Hypothalamus (tissue), 51 donors: ENCODE data around the gene TVP23C.
"Not testable (repeated sequence)": the region's sequence is repeated elsewhere in the genome, so short reads cannot be mapped to it uniquely, and the experiment has no call there.

Source experiments
- DNase-seq, 51 donors: peaks; one replicate each; lab custom pipeline; 2025; lab: John Stamatoyannopoulos, UW

TVP23C gene

DNA sequence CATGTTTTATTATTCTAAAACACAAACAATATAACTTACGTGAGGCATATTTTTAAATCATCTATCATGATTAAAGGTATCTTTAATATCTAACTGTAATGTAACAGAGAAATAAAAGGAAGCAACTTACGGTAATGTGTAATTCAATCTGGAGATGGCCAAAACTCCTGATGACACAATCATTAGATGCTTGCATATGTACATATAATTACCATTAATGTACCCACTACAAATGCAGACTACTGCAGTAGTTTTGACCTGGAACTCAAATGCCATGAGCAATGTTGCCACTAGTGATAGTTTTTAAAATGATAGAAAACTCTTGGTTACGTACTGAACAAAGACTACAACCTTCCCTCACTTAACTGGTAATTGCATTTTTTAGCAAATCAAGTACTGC is 30.2 kb downstream of the TVP23C start:
- not testable (repeated sequence) for DNase-seq

DNA sequence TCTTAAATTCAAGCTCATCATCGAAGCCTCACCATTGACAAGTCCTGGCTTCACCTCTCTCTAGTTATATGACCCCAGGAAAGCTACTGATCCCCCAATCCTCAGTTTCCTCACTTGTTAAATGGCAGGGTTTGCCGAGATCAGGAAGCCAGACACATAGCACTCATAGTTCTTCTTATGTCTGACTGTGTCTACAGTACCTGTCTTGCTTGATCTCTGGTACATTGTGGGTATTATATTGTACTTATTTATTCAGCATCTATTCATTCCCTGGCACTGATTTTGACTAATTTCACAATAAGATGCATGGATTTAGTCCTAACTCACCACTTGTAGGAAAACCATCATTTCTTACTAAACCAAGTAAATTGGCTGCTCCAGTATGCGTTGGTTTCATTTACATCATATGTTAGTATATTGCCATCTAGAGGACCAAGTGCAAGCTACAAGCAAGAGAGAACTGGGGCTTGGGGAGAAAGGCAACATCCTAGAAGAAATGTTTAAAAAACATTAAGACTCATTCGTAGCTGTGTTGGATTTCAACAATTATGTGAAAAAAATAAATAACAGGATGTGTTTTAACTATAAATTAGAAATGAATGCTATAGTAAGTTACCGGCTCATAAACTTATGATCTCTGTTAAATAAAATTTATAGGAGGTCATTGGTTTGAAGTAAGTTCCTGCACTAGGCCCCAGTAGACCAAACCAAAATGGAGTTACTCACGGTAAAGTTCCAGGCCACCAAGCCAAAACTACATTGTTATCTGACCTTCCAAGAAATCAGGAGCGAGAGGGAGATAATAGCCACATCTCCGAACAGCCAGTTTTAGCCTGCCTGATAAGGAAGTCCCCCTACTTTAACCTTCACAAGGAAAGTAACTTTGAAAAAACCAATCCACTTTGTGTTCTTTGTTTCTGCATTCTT is 36.7 kb downstream of the TVP23C start:
- peak in 3 of 51 donors; percentile 25 to 67 (median 43) for DNase-seq

DNA sequence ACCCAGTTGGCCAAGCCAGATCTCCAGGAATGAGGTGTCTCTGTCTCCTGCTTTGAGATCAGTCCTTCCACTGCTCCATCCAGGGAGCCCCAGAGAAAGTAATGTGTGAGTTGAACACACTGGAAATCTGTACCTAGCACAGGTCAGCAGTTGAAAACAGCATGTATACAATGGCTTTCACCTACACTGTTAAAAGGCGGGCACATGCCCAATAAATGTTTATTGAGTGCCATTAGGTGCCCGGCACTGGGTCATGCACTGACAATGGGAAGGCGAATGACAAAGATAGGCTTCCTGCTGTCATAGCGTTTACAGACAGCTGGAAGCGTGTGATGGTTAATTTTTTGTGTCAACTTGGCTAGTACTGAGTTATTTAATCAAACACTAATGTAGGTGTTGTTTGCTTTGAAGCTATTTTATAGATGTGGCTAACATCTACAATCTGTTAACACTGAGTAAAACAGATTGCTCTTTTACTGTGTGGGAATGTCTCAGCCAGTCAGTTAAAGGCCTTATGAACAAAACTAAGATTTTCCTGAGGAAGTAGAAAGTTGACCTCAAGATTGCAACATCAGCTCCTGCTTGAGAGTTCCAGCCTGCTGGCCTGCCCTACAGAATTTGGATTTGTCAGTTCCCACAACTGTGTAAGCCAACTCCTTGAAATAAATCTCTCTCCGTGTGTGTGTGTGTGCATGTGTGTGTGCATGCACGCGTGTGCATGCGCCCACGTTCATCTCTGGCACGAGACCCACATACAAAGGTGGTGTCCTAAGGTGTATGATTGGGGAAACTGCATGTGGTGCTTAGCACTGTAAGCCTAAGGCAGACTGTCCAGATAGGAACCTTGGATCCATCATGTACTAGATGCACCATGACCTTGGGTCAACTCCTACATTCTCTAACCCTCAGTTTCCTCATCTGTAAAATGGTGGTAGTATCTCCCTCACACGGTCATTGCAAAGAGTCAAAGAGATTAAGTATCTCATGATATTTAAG is 38.0 kb downstream of the TVP23C start:
- not testable (repeated sequence) for DNase-seq

DNA sequence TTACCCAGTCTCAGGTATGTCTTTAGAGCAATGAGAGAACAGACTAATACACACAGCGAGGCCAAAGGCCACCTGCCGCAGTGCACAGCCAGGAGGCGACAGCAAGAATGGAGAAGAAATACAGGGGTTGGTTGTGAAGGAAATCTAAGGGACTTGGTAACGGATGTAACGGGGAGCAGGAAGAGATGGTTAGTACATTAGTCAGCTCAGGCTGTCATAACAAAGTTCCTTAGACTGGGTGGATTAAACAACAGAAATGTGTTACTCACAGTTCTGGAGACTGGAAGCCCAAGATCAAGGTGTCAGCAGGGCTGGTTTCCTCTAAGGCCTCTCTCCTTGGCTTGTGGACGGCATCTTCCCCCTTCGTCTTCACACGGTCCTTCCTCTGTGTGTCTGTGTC is 47.1 kb downstream of the TVP23C start:
- no peak for DNase-seq

DNA sequence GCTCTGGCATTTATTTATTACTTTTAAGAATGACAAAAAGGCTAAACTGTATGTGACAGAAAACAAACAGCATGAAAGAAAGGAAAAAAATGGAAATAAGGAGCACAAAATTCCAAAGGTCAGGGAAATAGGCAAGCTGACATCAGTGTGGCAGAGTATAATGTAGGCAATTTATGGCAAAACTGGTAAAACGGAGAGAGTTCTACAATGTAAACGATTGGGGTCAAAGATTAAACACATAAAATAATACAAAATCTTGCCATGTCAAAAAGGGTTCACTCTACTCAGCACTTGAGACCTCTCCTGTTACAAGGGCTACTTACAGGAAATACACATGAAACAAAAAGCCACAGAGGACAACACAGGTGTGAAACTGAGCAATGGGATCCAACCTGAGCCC is 48.8 kb downstream of the TVP23C start:
- DNase-seq = no peak

DNA sequence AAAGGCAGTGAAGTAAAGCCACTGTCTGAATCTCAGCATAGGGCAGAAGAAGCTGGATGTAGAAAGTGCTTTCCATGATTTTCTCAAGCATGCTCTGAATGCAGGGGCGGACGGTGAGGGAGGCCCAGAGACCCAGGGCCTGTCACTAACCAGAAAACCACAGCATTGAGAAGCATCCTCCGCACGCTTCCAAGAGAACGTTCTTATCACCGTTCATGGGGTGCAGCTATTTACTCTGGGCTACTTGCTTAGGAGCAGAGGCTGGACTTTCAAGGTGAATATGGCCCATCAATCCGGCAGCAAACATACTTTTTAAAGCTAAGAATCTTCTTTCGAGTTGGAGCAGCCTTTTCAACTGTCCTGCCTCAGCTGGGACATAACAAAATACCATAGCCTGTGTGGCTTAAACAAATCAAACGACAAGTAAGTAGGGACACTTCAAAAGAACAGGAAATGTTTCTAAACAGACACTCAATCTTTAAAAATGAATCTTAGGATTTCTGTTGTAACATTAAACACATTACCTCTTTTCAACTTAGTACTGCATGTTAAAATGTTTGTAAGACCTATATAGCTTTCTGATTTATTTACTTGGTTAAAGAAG is 49.3 kb downstream of the TVP23C start:
- peak in 2 of 51 donors; percentile 46 to 62 for DNase-seq

DNA sequence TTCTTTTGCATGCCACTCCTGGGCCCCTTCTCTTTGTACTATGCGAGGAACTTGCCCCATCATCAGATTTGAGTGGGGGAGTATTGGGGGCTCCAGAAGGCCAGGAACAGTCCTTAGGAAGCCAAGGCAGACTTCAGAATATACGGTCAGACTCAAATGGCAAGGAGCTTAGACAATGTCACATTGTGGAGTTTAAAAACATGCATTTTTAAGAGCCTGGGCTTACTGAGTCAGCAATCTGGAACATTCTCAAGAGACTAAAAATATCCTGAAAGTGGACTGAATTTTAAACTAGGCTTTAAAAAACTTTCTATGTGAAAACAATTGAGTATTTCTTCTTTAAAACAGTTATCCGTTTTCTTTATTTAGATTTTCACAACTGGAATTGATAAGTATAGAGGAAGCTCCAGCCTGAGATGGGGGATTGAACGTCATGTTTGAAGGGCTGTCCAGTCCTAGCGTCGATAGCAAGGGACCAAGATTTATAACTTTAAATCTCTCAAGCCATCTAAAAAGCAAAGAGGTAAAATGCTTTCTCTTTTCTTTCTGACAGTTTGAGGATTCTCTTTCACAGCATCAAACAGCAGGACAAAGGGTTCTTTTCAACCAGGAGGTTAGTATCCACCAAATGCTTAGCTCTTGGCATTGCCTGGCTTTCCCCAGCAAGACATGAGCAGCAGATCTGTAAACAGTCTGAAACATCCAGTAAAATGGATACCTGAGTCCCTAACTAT is 50.1 kb downstream of the TVP23C start:
- peak in 10 of 51 donors; percentile 18 to 80 (median 26) for DNase-seq

DNA sequence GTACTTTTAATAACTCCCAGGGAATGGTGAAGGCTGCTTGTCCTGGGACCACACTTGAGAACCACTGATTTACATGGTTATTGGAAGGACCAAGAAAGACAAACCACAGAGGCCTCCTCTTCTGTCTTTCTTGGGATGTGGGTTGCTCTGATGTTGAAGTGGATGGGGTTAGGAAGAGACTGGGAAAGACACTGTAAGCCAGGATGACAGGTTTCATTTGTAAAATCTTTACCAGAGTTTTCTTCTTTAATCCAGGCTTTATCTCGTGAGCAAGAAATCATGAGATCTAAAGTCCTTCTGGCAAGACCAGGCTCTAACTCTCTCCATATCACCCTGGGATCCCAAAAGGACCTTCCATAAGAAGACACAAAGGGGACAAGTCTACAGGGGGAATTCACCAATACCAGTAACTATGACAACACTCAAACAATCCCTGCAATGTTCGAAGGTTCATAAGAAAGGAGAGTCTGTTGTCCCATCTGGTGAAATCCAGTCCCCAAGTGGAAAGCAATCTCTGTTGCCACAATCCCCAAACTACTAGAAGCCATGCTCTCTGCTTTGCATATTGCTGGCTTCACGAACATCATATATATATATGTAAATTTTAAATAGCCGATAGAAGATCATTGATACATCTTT is 51.1 kb downstream of the TVP23C start:
- no peak for DNase-seq

DNA sequence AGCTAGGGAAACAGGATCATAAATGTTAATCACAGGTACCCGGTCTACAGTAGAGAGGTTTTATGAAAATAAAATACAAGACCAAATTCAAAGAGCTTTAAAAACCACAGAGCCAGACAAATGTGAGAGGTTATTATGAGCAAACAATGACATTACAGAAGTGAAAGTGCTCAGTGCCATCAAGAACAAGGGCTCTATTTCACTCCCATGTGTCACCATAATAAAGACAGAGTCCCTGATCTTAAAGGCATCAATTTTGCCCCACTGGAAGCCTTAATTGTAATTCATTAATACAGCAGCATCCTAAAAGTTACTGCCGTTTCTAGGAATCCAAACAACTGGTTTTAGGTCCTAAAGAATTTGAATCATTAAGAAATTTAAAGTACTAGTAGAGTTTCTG is 52.1 kb downstream of the TVP23C start:
- no peak for DNase-seq

DNA sequence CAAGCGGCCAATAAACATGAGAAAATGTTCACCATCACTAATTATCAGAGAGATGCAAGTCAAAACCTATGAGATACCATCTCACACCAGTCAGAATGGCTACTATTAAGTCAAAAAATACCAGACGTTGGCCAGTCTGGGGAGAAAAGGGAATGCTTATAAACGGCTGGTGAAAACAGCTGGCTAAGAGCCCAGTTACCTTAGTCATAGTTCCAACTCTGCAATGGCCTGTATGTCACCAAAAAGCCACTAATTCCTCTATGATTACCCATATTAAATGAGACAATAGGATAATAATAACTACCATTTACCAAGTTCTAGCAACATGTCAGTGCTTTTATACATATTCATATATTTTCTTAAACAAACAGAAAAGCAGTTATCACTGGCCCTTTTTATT is 52.9 kb downstream of the TVP23C start:
- DNase-seq = no peak

DNA sequence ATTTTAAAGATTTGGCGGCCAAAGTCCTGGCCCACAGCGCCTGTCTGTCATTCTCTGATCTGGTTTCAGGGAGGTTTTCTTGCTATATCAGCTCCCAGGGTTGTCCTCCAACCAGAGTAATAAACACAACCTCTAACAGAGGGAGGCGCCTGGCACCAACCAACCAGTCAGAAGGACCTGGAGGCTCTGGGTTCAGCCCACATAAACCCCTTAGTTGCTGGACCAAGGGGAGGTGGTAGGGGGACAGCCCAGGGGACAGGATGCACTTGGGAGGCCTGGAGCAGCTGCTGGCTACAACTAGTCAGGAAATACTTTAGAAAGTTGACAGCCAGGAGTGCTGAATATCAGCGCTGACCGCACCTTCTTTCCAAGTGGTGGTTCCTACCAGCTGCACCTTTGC is 54.2 kb downstream of the TVP23C start:
- DNase-seq = no peak

DNA sequence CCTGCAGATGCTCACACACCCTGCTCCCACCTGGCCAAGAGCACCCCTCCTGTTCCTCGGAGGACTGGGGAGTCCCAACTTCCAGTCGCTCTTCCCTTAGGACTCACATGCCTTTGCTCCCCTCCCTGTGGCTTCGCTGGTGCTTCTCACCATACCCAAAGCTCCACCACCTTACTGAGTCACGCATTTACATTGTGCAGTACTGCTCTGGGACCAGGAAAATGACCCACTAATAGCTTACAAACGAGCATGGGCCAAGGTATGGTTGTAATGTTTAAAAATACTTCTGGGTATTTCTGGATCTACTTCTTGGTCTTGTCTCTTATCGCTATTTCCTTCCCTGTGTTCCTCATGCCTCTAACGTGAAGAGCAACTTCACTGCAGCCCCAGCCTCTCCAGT is 54.8 kb downstream of the TVP23C start:
- DNase-seq = no peak

DNA sequence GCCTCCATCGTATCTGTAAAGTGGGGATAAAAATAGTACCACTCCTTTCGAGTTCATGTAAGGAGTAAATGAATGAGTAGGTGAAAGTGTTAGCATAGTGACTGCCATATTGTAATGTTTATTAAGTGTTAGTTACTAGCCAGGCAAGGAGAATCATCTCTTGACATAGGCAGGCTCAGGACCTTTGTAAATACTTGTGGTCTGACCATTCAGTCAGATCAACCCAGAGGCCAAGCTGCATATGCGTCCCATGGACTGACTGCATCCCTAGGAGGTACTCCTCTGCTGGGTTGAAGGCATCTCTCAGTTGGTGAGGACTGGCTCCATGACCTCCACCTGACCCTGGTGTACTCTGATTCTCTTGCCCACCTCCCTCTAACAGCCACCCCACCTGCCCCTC is 55.4 kb downstream of the TVP23C start:
- no peak for DNase-seq

DNA sequence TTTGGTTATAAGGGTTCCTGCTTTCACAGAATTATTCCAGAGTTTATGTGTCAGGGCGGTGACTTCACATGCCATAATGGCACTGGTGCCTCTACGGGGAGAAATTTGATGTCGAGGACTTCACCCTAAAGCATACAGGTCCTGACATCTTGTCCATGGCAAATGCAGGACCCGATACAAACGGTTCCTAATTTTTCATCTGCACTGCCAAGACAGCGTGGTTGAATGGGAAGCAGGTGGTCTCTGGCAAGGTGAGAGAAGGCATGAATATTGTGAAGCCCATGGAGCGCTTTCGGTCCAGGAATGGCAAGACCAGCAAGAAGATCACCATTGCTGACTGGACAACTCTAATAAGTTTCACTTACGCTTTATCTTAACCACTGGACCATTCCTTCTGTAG is 56.3 kb downstream of the TVP23C start:
- no peak for DNase-seq

DNA sequence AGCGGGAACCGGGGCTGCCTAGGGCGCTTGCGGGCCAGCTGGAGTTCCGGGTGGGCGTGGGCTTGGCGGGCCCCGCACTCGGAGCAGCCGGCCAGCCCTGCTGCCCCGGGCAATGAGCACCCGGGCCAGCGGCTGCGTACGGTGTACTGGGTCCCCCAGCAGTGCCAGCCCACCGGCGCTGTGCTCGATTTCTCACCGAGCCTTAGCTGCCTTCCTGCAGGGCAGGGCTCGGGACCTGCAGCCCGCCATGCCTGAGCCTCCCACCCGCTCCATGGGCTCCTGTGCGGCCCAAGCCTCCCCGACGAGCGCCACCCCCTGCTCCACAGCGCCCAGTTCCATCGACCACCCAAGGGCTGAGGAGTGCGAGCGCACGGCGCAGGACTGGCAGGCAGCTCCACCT is 57.6 kb downstream of the TVP23C start:
- DNase-seq = not testable (repeated sequence)

DNA sequence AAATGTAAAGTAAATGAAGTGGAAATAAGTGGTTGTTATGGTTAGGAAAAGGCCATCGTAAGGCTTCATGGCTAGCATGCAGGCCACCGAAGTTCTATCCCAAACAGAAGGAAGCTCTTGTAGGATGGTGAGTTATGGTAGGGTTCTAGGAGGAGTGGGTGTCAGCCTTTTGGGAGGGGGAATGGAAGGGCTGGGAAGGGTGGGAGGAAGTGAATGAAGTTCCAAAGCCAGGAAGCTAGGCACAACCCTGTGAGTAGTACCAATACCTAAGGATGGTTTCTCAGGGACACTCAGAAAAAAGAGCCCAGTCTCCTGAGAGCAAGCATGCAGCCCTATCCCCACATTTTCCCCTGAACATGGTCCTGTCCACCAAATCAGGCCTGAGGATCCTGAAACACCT is 59.6 kb downstream of the TVP23C start:
- no peak for DNase-seq

DNA sequence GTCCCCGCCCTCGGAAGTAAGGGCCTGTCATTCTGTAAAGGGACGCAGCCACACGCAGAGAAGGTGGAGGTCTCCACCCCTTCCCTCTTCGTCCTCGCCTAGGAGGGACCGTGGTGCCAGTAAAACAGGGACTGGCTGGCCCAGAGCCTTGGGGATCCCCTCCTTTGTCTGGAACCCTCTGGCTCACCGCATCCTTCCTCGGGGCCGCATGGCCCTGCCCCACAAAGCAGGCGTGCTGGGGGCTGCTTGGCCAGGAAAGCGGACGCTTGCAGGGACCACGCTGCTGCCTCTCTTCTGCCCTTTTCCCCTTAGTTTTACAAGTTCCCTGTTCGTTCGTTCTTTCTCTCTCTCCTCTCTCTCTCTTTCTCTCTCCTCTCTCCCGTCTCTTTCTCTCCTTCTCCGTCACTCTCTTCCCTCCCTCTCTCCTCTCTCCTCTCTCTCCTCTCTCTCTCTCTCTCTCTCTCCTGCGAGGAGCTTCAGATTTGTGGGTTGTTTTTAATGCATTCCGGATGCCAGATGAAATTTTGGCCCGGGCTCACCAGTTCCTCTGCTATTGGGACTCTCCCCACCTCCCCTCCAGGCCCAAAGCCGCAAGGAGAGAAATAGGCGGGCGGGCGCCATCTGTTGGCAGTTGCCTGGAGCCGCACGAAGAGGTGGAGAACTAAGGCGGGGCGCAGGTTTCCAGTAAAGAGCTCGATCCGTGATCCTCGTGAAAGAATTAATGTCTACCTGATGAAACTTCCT is 60.7 kb downstream of the TVP23C start:
- DNase-seq = peak; percentile 19 to 90 (median 70)

DNA sequence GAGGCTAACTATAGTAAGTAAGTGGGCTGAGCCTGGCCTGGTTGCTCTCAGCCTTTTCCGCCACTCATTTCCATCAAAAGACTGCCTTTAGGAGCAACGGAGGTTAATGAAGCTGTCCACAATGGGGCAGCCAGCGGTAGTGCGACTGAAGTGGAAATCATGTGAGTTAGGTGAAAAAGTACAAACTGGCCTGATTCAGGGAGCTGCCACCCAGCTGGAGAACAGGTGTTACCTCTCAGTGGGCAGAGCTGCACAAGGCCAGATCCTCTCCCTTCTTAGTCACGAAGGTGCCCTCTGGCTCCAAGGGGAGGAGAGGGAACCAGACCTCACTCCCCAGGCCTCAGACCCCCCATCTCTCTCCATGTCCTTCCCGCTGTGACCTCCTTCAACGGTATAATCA is 61.5 kb downstream of the TVP23C start:
- DNase-seq = no peak

DNA sequence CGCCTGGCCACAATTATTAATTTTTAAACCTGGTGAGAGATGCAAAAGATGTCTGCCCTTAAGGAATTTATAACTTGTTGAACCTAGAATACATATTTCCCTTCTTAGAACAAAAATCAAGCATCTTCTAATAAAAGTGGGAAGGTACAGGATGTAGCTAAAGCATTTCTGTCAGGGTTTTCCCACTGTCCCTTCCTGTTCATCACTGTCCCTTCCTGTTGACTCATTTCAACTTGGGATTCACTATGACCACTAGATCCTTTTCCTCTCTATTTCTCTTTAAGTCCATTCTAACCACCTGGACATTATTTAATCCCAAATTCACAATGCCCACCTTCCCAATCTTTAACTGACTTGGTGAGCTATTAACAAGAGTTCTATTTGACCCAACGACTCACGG is 62.0 kb downstream of the TVP23C start:
- DNase-seq = no peak
